Measurements from ENCODE around the gene BHLHE40. TPM values are rescaled to one million over a fixed set of nuclear protein-coding genes. Genes with fewer than 3 reads are reported as not detected.

Gene BHLHE40
- polyA plus RNA-seq, 1 experiment = 7.6 TPM

DNA sequence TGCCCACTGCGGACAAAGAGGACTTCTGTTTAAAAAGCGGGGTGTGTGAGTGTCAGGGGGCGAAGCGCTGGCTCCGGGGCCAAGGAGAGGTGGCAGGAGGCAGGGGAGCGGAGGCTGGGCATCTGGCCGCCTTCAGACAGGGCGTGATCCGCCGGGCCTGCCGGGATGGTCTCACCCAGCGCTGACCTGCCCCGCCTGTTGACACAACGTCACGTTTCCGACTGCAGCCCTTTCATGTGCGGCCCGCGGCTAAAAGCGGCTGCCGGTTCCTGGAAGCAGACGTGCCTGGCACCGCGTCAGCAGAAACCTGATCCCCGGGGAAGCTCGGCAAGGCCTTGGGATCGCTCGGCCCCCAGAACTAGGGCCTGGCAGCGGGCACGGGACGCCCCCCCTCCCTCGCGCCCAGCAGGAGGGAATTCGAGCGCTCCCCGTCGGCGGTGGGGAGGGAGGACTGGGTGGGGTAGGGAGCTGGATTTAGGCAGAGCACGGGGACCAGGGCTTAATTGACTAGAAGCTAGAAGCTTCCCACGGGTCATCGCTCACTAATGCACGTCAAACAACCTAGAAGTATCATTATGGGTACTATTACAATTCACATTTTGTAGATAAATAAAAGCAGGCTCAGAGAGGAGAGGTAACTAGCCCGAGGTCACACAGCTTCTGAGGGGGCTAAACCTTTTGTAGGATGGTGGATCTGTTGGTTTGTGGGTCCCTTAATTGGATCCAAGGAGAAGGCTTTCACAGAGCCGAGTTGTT lies 7.7 kb downstream of the BHLHE40 start:
- DNase-seq (ENCODE audit: low read depth, low spot score) = peak; percentile 89
- Histone ChIP-seq H3K9me3 (ENCODE audit: control insufficient read depth, insufficient read depth, low read length) (no peaks in the 10 kb centered on the region; the same call in 1 of the 2 replicates), H3K4me3 (ENCODE audit: low read depth, low read length) (peak overlapping the region; percentile 48), H3K27me3 (ENCODE audit: control insufficient read depth, insufficient read depth, low read length) (no peaks in the 10 kb centered on the region), H3K27ac (ENCODE audit: low read depth, low read length) (peak overlapping the region; percentile 87)
- ChIA-PET POLR2A (interaction anchor here (0.7 to 1.3 kb wide), 4 partner anchors 9 to 312 kb away, joined by 3 to 11 read pairs (median 3); no protein-coding TSS in a partner anchor), CTCF (interaction anchor here (0.6 to 2.7 kb wide), 5 partner anchors 10 to 275 kb away, joined by 3 to 14 read pairs (median 4); no protein-coding TSS in a partner anchor)
- TF ChIP-seq, protein P1, sequence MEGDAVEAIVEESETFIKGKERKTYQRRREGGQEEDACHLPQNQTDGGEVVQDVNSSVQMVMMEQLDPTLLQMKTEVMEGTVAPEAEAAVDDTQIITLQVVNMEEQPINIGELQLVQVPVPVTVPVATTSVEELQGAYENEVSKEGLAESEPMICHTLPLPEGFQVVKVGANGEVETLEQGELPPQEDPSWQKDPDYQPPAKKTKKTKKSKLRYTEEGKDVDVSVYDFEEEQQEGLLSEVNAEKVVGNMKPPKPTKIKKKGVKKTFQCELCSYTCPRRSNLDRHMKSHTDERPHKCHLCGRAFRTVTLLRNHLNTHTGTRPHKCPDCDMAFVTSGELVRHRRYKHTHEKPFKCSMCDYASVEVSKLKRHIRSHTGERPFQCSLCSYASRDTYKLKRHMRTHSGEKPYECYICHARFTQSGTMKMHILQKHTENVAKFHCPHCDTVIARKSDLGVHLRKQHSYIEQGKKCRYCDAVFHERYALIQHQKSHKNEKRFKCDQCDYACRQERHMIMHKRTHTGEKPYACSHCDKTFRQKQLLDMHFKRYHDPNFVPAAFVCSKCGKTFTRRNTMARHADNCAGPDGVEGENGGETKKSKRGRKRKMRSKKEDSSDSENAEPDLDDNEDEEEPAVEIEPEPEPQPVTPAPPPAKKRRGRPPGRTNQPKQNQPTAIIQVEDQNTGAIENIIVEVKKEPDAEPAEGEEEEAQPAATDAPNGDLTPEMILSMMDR (IDR thresholded peaks at IDR 0.05; ENCODE audit: low read depth, low read length) = 0 out of 2 replicates have a peak, but pooled peaks have one; percentile 3

DNA sequence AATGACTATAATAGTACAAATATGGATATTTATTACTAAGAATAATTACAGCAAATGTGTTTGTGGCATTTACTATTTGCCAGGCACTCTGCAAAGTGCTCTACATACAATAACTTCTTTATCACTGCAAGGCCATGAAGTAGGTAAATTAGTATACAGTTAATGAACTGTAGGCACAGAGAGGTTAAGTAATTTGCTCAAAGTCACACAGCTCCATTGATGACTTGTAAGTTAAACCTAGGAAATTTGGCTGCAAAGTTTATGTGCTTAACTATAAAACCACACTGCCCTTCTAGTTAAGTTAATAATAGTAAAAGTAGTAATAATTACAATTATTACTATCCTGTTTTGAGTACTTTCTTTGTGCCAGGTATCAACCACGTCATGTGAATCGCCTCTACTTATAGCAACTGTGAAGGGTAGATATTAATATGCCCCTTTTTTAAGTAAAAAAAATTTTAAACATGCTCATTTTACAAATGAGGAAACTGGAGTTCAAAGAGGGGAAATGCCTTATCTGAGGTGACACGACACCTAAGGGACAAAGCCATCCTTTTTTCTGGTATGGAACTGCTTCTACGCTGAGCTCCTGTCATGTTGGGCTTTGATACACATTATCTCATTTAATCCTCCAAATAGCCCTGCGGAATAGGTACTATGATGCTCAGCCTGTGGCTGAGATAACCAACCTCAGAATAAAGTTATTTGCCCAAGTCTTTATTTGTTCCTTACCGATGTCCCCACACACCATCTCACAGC lies 8.5 kb downstream of the BHLHE40 start:
- H3K4me3 ChIP-seq (ENCODE audit: low read depth, low read length) = no peak overlapping the region
- DNase-seq (ENCODE audit: low read depth, low spot score) = no peak
- POLR2A ChIA-PET = interaction anchor here (0.7 to 1.3 kb wide), 4 partner anchors 10 to 313 kb away, joined by 3 to 11 read pairs (median 3); no protein-coding TSS in a partner anchor
- H3K9me3 ChIP-seq (ENCODE audit: control insufficient read depth, insufficient read depth, low read length) = no peaks in the 10 kb centered on the region; the same call in 1 of the 2 replicates
- H3K27me3 ChIP-seq (ENCODE audit: control insufficient read depth, insufficient read depth, low read length) = no peaks in the 10 kb centered on the region
- no peak overlapping the region for H3K27ac ChIP-seq (ENCODE audit: low read depth, low read length)
- TF ChIP-seq, protein P1 (IDR thresholded peaks at IDR 0.05; ENCODE audit: low read depth, low read length) = no peak
- CTCF ChIA-PET = interaction anchor here (0.6 to 2.7 kb wide), 6 partner anchors 7 to 276 kb away, joined by 3 to 14 read pairs (median 4); no protein-coding TSS in a partner anchor

DNA sequence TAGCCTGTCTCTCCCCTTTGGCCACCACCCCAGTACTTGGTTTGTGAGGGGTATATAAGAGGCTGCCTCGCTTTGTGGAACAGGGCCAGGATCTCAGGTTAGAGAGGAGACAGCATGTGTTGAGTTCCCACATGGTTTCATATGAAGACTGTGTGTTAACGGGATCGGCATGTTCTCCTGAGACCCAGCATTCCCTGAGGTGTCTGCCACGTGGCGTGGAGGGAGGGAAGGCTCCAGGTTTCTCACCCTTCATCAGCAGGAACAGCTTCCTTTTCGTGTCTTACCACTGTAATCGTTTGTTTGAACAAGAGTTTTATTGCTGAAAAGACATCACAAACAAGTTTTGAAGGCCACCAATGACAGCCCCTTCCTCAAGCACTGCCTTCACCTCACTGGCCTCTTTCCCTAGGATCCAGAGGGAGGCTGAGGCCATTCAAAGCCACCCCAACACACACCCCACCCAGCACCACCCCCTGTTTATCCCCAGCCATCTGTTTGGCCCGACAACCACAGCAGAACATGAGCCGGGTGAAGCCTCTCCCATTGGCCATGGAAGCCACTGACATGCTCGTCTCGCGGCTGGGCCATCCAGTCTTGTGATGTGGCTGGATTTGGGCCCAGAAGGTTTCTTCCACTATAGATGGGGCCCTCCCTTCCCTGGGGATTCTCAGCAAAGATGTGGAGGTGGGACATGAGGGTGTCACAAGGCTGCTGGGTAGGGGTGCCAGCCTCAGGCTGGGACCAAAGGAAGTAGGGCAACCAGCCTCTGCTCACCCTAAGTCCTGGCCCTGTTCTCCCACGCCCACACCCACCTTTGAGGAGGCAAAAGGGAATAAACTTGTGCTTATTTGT lies 10.0 kb downstream of the BHLHE40 start:
- Histone ChIP-seq H3K4me3 (ENCODE audit: low read depth, low read length) (no peak overlapping the region), H3K9me3 (ENCODE audit: control insufficient read depth, insufficient read depth, low read length) (no peaks in the 10 kb centered on the region; the same call in 1 of the 2 replicates), H3K27ac (ENCODE audit: low read depth, low read length) (no peak overlapping the region), H3K27me3 (ENCODE audit: control insufficient read depth, insufficient read depth, low read length) (no peaks in the 10 kb centered on the region)
- TF ChIP-seq, protein P1 (IDR thresholded peaks at IDR 0.05; ENCODE audit: low read depth, low read length) = no peak
- CTCF ChIA-PET = interaction anchor here (1.2 kb wide), 1 partner anchor 9 kb away, joined by 3 read pairs; no protein-coding TSS in a partner anchor
- no peak for DNase-seq (ENCODE audit: low read depth, low spot score)
- POLR2A ChIA-PET = no interaction called here

DNA sequence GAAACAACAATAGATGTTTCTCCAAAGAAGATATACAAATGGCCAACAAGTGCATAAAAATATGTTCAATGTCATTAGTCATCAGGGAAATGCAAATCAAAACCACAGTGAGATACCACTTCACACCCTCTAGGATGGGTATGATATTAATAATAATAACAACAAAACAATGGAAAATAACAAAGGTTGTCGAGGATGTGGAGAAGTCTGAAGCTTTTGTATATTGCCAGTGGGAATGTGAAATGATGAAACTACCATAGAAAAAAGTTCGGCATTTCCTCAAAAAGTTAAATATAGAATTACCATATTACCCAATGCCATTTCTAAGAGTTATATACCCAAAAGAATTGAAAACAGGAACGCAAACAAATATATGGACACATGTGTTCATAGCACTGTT lies 10.8 kb downstream of the BHLHE40 start:
- CTCF ChIA-PET = no interaction called here
- no peaks in the 10 kb centered on the region; the same call in 1 of the 2 replicates for H3K9me3 ChIP-seq (ENCODE audit: control insufficient read depth, insufficient read depth, low read length)
- POLR2A ChIA-PET = no interaction called here
- no peak for DNase-seq (ENCODE audit: low read depth, low spot score)
- TF ChIP-seq, protein P1 (IDR thresholded peaks at IDR 0.05; ENCODE audit: low read depth, low read length) = no peak
- H3K27me3 ChIP-seq (ENCODE audit: control insufficient read depth, insufficient read depth, low read length) = no peaks in the 10 kb centered on the region
- H3K27ac ChIP-seq (ENCODE audit: low read depth, low read length) = no peak overlapping the region
- H3K4me3 ChIP-seq (ENCODE audit: low read depth, low read length) = no peak overlapping the region
